HCEC 1CT (cell line): ENCODE measurements around the gene GPD2.
"Not testable (repeated sequence)": the region's sequence is repeated elsewhere in the genome, so short reads cannot be mapped to it uniquely, and the experiment has no call there.

ENCODE experiments used
- DNase-seq: peaks from one replicate; pipeline ENCODE4 v3.0.0-alpha.2; 2017

Gene GPD2

GRCh38 chr2:156600196-156600595 is 164.0 kb downstream of the GPD2 start:
- DNase-seq = no peak

DNA sequence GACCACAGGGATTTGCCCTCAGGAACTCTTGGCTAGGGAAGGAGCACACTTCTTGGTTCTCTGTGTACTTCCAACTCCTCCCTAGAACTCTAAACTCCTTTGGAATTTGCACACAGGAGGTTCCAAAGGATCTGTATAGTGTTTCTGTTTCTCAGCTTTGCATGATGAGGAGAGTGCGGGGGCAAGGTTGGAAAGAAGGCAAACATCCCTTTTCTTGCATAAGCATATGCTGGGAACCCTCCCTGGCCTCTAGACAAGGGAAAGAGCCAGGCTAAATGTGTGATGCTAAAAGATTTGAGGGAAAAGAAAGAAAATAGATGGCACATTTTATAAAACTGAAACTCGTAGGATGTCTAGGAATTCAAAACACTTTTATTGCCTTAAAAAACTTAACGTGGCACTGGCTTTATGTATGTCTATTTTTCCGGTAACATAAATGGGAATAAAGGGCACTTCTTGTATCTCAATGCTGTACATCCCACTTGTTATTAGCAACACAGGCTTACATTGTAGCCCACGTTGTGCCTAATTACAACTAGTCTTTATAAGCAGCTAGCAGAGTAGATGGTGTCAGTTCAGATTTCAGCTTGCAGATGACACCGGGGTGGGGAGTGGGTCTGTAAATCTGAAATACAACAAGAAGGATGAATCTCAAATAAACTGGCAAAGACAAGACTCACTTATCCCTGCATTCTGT is 165.8 kb downstream of the GPD2 start:
- no peak for DNase-seq

GRCh38 chr2:156602552-156602933 is 166.4 kb downstream of the GPD2 start:
- DNase-seq = no peak

DNA sequence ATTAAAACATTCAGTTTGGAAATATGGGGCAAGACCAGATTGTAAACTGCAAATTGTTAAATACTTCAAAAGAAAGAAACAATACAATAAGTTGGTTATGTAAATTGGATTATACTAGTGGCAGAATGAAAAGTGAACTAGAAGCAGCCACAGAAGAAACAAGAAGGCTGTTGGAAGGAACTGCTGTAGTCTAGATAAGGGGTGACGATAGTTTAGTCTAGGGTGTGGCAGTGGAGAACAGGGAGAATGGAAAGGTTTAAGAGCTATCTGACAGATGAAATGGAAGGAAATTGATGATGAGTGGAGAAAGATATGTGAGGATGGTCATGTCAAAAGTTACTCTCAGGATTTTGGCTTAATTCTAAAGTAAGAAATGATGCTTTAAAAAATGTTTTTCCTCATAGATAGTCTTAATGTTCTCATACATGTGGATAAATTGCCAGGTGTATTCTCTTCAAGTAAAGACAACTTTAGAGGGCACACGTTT is 179.7 kb downstream of the GPD2 start:
- no peak for DNase-seq

- DNase-seq = not testable (repeated sequence)
These were observed 181.9 kb downstream of the GPD2 start for GRCh38 chr2:156618071-156618470.

DNA sequence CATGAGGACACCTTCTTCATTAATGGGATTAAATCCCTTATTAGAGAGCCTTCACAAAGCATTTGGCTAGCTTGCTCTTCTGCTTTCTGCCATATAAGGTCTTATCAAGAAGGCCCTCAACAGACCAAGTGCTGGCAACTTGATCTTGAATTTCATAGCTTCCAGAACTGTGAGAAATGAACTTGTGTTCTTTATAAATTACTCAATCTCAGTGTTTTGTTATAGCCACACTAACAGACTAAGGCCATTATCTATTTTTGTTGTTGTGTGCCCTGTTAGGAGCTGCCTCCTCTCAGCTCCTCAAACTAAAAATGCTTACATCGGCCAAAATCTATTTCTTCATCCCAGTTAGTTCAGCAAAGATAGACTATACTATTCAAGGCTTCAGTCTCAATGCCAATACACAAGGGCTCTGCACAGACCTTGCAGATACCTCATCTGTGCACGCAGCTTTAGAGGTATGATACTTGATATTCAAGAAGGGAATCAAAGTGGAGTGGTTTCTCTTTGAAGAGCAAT is 182.9 kb downstream of the GPD2 start:
- no peak for DNase-seq

GRCh38 chr2:156622491-156622890 is 186.3 kb downstream of the GPD2 start:
- no peak for DNase-seq

DNA sequence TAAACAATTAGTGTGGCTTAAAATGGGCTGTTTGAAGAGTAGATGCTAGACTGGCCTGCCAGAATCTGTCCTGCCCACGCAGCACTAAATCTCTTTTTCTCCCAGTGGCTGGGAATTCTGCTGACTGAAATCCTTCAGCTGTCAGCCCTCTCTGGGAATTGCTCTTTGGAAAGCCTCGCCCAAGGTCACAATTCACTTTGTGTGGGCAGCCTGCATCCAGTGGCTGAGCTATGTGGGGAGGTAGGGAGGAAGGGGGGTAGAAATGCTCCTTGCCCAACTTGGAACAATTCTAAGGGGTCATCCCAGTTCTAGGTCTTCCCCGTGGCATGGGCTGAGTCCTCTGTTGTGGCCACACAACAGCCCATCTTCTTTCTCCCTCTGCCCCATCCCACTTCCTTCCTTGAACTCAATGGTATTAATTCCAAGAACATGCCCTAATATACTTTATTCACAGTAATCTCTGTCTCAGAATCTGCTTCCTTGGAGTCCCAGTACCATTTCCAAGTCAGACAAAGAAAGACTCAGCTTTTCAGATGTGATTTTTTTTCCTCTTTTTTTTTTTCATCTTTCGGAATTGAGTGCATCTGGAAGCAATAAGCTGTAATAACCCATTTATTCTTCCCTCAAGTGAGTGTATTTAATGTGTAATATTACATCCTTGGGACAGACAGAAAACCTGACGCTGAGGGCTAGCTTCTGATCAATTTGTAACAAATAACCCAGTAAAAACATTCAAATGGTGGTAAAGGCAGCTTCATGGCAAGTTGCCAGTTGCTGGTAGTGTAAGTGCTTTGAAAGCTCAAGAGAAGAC is 189.4 kb downstream of the GPD2 start:
- DNase-seq = no peak

DNA sequence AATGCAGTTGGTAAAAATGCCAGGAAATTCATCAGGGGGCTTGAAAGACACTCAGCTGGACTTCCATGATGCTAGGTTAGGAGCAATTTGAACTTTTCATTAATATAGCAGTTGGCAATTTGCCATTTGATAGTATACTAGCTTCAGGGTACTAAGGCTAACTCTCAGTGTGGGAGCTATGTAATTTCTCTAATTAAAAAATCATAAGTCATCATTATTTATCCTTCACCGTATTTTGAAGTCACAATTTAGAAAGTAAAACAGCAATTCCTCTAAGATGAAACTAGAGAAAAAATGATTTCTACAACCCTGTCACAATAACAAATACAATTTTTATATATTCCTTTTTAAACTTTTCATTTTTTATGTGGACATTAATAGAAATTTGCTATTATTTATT is 190.8 kb downstream of the GPD2 start:
- DNase-seq = no peak

GRCh38 chr2:156630579-156631337 is 194.6 kb downstream of the GPD2 start:
- DNase-seq = no peak

DNA sequence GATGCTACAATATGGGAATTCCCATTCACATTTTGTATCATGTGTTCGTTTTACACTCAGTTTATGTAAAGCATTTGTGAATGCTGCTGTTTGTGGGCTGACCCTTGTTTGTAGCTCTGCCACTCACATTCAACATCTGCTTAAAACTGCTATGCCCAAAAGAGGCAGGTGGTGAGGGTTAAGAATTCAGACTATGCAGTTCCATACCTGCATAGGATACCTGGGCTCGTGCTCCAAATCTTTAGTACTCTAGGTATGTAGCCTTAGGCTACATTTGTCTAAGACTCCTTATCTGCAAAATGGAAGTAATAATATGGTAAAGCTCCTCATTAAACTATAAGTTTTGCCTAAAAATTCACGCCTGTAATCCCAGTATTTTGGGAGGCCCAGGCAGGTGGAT is 199.5 kb downstream of the GPD2 start:
- DNase-seq = no peak
